Ammon's horn (tissue), 1 donor: ENCODE measurements around the gene MLNR.

Experiments used
- DNase-seq: peaks from one replicate; pipeline ENCODE4 v3.0.0-alpha.2; 2016; ENCODE audit warnings: low spot score

Gene MLNR

DNA sequence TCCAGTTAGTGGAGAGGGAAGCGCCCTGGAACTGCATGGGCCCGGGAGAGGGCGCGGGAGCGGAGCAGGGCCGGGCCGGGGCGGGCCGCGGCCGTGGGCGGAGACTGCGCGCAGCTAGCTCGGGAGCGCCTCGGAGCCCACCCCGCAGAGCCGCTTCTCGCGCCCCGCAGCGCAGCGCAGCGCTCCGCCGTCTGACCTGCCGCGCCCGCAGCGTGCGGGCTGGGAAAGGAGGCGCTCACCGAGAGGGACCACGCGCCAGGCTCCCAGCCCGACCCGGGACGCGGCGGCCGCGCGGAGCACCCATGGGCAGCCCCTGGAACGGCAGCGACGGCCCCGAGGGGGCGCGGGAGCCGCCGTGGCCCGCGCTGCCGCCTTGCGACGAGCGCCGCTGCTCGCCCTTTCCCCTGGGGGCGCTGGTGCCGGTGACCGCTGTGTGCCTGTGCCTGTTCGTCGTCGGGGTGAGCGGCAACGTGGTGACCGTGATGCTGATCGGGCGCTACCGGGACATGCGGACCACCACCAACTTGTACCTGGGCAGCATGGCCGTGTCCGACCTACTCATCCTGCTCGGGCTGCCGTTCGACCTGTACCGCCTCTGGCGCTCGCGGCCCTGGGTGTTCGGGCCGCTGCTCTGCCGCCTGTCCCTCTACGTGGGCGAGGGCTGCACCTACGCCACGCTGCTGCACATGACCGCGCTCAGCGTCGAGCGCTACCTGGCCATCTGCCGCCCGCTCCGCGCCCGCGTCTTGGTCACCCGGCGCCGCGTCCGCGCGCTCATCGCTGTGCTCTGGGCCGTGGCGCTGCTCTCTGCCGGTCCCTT is at the start of gene MLNR:
Gene MLNR, plus strand, starts transcription at position 303 of the 820 bp plus-strand sequence. Its CDS starts 0 bp downstream, at position 303.
- DNase-seq, result no peak

DNA sequence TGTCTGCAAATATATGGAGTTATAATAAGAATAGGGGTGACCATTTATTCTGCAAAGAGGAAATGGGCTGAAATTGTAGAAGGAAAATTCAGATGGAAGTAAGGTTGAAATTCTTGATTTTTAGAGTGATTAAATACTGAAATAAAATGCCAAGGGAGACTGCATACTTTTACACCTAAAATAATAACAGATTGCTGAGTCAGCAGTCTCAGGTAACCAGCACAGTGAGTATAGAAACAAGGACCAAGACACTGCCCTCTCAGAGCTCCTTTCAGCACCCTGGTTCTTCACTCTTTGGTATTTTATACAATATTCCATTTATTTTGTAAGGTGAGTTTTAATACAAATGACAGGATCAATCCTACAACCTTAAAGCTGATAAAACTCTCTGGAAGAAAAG is 48.8 kb upstream of the MLNR start:
- no peak for DNase-seq

DNA sequence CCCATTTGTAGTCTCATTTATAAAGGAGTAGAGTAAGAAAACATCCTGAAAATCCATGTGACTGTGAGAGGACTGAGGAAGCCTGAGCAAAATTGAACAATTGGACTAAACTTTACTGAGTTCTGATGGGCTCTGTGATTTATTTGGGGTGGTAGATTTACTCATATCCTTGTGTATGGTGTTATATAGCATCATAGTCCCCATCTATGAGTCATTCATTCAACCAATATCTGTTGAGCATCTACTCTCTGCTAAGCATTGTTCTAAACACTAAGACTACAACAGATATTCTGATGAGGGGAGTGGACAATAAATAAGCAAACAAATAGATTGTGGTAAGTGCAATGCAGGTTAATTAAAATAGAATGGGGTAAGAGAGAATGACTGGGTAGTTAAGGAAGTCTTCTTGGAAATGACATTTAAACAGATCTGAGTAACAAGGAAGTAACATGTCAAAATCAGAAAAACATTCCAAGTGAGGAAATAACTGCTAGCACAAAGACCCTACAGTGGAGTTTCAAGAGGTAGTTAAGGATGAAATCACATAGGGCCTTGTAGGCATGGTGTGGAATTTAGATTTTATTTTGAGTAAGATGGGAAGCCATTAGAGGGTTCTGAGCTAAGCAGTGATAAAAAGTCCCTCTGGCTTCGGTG is 36.3 kb upstream of the MLNR start:
- DNase-seq, result no peak

DNA sequence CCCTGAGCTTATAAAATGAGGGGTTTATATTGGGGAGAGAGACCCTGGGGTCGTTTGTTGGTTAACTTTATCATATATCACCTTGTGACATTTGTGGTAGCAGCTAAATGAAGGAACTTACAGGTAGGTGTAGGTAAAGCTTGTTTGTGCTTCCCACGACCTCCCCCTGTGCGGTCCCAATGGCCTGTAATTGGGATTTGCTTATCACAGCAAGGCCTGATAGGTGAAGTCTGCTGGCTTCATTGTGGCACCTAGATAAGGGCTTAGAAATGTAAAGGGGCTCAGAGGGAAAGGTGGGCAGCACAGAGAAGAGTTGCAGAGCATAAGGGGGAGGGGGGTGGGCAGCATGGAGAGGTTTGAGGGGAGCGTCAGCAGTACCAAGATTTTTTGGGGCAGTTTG is 35.5 kb upstream of the MLNR start:
- DNase-seq, result no peak

- no peak for DNase-seq
Observed at GRCh38 chr13:49185264-49185663, 34.9 kb upstream of the MLNR start.

DNA sequence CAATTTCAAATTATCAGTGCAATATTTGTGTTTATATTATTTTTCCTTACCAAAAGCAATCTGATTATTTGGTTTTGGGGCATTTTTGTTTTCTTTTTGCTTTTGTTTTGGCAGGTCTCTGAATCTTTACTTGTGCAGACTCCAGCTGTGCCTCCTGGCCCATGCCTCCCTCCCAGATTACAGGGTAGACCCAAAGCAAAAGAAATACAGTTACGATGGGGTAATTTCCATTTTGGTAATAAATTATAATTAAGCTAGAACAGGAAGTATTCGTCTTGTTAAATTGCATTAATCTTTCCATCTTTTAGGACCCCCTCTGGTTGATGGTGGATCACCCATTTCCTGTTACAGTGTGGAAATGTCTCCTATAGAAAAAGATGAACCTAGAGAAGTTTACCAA is 29.2 kb upstream of the MLNR start:
- DNase-seq, result no peak

DNA sequence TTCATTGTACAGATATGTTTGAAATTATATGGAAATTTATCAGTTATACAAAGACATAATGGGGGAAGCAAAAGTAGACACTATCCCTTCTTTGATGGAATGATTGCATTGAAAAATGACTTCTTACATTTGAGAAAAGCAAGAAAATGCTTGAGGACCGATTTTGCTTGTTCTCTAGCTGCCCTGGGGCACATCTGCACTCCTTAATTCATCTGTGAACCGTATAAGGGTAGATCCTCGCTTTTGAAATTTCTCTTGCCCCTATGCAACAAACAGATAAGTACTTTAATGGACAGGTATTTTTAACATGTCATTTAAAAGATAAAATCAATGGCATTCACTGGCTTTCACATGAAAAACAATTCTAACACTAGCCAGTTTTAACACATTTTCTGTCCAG is 13.5 kb upstream of the MLNR start:
- DNase-seq, result no peak

DNA sequence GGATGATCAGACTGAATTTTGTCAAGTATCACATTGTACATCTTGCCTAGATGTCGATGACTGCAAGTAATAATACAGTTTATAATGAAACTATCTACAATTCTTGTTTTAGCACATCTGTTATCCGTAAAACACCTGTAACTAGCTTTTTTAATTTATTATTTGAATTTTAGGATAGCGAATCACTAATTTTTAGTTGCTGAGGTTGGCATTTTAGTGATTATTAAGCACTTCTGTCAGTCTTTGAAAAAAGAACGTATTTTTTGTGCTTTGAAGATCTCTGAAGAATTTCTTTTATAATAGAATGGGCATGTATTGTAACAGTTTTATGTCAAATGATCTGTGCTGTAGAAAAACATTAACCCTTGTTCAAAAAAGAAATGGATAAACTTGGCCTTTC is 11.5 kb upstream of the MLNR start:
- DNase-seq, result no peak

GRCh38 chr13:49210114-49210513 is 10.0 kb upstream of the MLNR start:
- no peak for DNase-seq

GRCh38 chr13:49210669-49211068 is 9.5 kb upstream of the MLNR start:
- no peak for DNase-seq

- no peak for DNase-seq
Observed at GRCh38 chr13:49213539-49213938, 6.6 kb upstream of the MLNR start.

DNA sequence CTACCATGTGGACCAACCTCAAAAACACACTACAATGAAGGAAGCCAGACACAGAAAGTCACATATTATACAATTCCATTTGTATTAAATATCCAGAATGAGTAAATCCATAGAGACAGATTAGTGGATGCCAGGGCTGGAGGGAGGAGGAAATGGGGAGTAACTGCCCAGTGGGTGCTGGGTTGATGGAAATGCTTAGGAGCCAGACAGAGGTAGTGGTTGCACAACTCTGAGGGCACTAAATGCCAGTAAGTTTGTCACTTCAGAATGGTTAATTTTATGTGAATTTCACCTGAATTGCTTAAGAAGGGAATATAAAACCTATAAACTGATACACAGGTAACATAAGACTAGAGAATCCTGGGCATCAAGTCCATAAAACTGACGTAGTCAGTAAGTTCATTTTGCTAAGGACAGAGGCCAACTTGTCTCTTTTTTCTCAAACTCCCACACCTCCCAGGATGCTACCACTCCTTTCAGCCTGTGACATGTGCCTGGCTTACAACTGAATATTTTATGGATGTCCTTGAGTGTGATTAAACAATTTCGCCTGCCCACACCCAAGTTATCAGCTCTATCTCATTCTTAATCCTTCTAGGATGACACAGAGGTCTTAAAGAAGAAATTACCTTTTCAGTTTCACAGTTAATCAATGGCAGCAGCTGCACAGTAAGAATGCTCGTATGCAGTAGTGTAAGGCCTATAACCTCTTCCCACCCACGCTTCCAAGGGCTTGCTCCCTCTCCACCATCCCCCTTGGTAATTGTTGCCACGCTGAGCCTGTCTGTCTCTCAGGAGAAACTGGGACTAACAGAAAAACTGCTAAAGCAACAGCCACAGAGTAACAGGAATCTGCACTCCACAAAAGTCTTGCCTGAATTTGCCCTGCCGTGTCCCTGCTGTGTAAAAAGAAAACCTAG is 5.9 kb upstream of the MLNR start:
- DNase-seq, result no peak

- DNase-seq, result peak; percentile 41
Observed at GRCh38 chr13:49214917-49215376, 5.2 kb upstream of the MLNR start.

GRCh38 chr13:49216334-49216733 is 3.8 kb upstream of the MLNR start:
- DNase-seq, result no peak

DNA sequence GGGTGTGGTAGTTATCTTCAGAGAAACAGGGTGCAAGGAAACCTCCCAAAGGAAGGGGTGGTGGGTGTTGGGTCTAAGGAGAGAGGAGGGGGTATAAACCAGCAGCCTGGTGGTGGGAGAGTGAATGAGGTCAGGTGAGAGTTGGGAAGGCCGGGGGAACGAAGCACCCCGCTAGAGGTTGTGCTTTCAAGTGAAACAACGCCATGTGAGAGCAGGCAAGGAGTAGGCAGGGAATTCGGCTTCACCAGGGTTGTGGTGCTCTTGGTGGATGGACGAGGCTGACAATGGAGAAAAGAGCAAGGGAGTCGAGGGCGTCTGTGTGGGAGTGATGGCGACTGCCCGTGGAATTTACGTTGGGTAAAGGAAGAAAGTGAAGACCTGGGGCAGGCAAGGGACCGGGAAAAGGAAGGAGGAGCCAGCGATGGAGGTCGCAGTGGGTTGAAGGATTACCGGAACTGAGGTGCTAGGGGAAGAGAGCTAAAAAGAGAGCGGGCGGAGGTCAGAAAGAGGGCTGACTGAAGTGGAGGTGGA is 2.1 kb upstream of the MLNR start:
- DNase-seq, result no peak

DNA sequence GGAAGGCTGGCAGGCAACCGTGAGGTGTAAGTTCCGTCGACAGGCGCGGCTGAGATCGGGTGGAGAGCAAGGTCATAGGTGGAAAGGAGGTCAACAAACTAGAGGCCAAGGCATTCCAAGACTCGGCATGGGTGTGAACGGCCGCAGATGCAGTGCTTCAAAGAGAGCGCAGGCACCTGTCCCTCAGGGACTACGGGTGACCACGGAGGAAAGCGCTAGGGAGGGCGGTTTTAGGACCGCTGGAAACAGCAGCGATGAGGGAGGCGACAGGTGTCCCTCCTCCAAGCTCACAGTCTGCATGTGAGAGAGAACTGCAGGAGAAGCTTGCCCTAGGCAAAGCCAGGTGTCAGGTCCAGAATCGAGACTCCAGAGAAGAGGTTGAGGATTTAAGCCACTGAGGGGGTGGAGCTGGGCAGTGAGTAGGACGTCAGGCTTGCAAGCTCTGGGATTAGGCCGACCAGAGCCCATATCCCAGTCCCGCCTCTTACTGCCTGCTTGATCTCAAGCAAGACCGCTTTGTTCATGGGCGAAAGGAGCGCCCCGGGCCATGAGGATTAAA is 1.6 kb upstream of the MLNR start:
- no peak for DNase-seq

DNA sequence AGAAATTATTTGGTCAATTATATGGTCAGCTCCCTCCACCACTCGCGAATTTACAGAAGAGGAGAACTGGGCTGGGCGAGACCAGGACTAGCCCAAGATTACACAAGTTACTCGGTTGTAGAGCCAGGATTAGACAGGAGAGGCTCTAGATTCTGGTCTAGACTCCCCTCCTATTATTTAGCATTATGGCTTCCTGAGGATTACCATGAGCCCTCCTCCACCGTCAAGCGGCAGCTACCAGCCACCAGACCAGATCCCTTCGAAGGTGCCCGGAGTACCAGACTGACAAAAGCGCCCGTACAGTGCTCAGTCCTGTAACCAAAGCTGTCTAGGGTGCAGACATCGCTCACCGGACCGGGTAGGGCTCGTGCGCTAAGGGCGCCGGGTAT is 497 bp upstream of the MLNR start:
- no peak for DNase-seq

- no peak for DNase-seq
Observed at GRCh38 chr13:49220856-49221589, 885 bp downstream of the MLNR start.

GRCh38 chr13:49221590-49221965 is 1.4 kb downstream of the MLNR start:
- no peak for DNase-seq

DNA sequence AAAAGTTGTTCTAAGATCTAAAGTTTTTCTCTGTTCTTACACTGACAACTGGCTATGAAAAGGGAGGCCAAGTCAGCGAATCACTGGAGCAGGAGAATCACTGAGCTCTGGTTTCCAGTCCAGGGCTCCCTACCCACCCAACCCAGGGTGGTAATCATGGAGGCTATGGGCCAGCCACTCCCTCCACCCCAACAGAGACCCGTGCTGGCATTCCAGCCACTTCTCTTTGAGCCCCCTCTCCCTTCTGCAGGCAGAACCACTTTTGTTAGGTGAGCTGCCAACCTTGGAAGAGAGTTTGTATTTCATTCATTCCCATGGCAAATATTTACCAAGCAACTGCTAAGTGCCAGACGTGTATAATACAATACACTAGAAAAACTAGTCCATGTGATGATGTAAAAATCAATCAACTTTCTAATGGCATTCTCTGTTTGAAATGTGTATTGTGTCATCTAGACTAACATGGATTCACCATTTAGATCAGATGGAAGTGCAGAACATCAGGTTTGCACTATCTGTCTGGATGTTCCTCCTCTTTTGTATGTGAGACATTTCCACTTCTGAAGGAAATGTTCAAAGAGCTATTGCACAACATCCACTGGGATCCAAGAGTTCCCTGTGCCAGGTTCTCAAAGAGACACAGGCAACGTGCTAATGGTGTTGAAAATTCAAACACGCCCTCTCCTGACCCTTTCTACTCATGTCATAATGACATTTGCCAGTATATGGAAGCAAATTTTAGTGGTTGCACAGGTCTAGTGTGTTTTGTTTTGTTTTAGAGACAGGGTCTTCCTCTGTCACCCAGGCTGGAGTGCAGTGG is 5.3 kb downstream of the MLNR start:
- DNase-seq, result no peak
